8988T (cell line): ENCODE data around the gene RGS7.
"Not testable (repeated sequence)": the region's sequence is repeated elsewhere in the genome, so short reads cannot be mapped to it uniquely, and the experiment has no call there.

Experiments
- DNase-seq: peaks from one replicate; pipeline ENCODE4 v3.0.0; 2011

RGS7 gene

GRCh38 chr1:240888787-240889048, 468.3 kb downstream of the RGS7 start:
- no peak for DNase-seq

- no peak for DNase-seq
Observed at GRCh38 chr1:240888039-240888786, 468.8 kb downstream of the RGS7 start.

- no peak for DNase-seq
Observed at GRCh38 chr1:240883490-240883889, 473.5 kb downstream of the RGS7 start.

- DNase-seq: not testable (repeated sequence)
Observed at GRCh38 chr1:240882656-240883308, 474.2 kb downstream of the RGS7 start.

- DNase-seq: no peak
Observed at GRCh38 chr1:240878631-240879030, 478.4 kb downstream of the RGS7 start.

- DNase-seq: no peak
Observed at GRCh38 chr1:240877605-240878004, 479.4 kb downstream of the RGS7 start.

GRCh38 chr1:240876071-240876470, 480.9 kb downstream of the RGS7 start:
- DNase-seq: no peak

GRCh38 chr1:240869071-240869470, 487.9 kb downstream of the RGS7 start:
- DNase-seq: no peak

- DNase-seq: no peak
Observed at GRCh38 chr1:240866724-240867123, 490.3 kb downstream of the RGS7 start.

- no peak for DNase-seq
Observed at GRCh38 chr1:240860023-240860422, 497.0 kb downstream of the RGS7 start.

GRCh38 chr1:240854367-240854766, 502.6 kb downstream of the RGS7 start:
- no peak for DNase-seq

- DNase-seq: no peak
Observed at GRCh38 chr1:240847325-240847724, 509.7 kb downstream of the RGS7 start.

- DNase-seq: no peak
Observed at GRCh38 chr1:240844486-240844885, 512.5 kb downstream of the RGS7 start.

GRCh38 chr1:240843798-240844197, 513.2 kb downstream of the RGS7 start:
- DNase-seq: no peak

GRCh38 chr1:240836271-240836670, 520.7 kb downstream of the RGS7 start:
- DNase-seq: no peak

- DNase-seq: no peak
Observed at GRCh38 chr1:240835291-240835690, 521.7 kb downstream of the RGS7 start.

- DNase-seq: no peak
Observed at GRCh38 chr1:240833075-240833474, 523.9 kb downstream of the RGS7 start.

- DNase-seq: no peak
Observed at GRCh38 chr1:240831922-240832321, 525.1 kb downstream of the RGS7 start.

GRCh38 chr1:240831191-240831631, 525.8 kb downstream of the RGS7 start:
- no peak for DNase-seq

- no peak for DNase-seq
Observed at GRCh38 chr1:240829487-240829886, 527.5 kb downstream of the RGS7 start.

- DNase-seq: no peak
Observed at GRCh38 chr1:240827786-240828185, 529.2 kb downstream of the RGS7 start.

- DNase-seq: no peak
Observed at GRCh38 chr1:240824238-240824637, 532.8 kb downstream of the RGS7 start.

- DNase-seq: no peak
Observed at GRCh38 chr1:240823357-240823756, 533.6 kb downstream of the RGS7 start.

GRCh38 chr1:240821925-240822324, 535.1 kb downstream of the RGS7 start:
- DNase-seq: no peak

GRCh38 chr1:240820816-240821215, 536.2 kb downstream of the RGS7 start:
- DNase-seq: no peak
